HG02763 (cell line): ENCODE measurements around the gene CAD.

Experiments used
- ATAC-seq: cut with Tn5 transposase; IDR thresholded peaks from one replicate; pipeline ENCODE4 v1.9.1; 2021; ENCODE audit warnings: mild to moderate bottlenecking, moderate library complexity; ENCODE audit not compliant: unreplicated experiment

The CAD gene

DNA sequence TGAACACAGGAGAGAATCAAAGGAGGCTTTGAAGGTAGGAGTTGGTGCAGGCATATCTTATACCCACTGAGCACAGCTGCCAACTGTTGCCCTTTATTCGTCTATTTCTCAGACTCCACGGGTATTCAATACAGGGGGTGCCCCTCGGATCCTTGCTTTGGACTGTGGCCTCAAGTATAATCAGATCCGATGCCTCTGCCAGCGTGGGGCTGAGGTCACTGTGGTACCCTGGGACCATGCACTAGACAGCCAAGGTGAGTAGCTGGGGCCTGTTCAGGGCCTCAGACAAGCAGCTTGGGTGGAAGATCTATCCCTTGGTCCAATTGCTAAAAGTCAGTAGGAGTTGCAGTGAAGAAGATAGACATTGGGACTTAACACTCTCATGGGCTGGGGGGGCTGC, 5.2 kb downstream of the CAD start:
- no peak for ATAC-seq

DNA sequence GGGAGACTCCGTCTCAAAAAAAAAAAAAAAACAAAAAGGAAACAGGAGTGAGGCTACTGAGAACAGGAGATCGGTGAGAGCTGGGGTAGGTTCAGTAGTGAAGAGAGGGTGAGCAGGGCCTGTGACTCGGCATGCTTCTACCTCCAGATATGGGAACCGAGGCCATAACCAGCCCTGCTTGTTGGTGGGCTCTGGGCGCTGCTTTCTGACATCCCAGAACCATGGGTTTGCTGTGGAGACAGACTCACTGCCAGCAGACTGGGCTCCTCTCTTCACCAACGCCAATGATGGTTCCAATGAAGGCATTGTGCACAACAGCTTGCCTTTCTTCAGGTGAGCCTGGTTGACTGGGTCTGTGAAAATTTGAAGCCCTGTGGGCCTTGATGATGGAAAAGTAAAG, 6.2 kb downstream of the CAD start:
- no peak for ATAC-seq

DNA sequence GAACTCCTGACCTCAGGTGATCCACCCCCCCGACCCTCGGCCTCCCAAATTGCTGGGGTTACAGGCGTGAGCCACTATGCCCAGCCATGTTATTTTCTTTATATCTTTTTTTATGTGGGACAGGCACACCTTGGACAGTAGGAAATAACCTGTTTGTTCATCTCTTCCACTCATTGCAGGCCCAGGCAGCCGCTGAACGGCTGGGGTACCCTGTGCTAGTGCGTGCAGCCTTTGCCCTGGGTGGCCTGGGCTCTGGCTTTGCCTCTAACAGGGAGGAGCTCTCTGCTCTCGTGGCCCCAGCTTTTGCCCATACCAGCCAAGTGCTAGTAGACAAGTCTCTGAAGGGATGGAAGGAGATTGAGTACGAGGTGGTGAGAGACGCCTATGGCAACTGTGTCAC, 8.4 kb downstream of the CAD start:
- no peak for ATAC-seq

DNA sequence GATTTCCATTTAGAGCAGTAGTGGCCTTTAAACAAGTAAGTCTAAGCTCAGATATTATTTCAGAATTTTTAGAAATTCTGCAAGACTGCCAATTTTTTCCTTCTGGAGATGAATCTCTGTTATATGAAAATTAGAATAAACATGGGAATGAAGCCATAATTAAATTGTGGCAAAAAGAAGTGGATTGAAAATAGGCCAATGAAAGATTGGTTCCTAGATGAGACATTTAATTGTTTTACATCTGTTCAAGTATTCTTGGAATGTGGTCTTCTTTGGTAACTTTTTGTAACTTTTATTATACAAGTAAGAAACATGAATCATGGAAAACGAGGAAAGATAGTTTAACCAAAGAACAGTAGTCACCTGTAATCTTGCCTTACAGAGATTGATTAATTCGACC, 10.3 kb downstream of the CAD start:
- no peak for ATAC-seq

DNA sequence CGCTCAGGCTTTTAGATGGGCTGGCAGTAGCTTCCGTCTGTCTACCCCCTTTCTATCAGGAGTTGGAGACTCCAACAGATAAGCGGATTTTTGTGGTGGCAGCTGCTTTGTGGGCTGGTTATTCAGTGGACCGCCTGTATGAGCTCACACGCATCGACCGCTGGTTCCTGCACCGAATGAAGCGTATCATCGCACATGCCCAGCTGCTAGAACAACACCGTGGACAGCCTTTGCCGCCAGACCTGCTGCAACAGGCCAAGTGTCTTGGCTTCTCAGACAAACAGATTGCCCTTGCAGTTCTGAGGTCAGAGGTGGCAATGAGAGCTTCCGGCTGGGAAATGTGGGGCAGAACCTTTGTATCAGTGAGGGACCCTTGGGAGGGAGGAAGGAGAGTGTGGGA, 14.8 kb downstream of the CAD start:
- no peak for ATAC-seq

DNA sequence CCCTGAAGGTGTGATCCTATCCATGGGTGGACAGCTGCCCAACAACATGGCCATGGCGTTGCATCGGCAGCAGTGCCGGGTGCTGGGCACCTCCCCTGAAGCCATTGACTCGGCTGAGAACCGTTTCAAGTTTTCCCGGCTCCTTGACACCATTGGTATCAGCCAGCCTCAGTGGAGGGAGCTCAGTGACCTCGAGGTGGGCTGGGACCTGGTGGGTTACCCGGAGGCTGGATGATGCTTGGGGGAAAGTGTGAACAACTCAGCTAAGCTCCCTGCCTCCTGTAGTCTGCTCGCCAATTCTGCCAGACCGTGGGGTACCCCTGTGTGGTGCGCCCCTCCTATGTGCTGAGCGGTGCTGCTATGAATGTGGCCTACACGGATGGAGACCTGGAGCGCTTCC, 16.2 kb downstream of the CAD start:
- ATAC-seq: no peak

DNA sequence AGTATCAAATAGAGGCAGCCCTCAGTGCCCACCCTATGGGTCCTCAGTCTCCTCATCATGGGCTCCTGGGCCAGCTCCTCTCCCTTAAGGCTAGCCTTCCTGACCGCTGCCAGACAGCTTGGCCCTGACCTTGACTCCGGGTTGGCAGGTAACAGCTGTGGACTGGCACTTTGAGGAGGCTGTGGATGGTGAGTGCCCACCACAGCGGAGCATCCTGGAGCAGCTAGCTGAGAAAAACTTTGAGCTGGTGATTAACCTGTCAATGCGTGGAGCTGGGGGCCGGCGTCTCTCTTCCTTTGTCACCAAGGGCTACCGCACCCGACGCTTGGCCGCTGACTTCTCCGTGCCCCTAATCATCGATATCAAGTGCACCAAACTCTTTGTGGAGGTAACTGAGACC, 19.0 kb downstream of the CAD start:
- ATAC-seq: no peak

DNA sequence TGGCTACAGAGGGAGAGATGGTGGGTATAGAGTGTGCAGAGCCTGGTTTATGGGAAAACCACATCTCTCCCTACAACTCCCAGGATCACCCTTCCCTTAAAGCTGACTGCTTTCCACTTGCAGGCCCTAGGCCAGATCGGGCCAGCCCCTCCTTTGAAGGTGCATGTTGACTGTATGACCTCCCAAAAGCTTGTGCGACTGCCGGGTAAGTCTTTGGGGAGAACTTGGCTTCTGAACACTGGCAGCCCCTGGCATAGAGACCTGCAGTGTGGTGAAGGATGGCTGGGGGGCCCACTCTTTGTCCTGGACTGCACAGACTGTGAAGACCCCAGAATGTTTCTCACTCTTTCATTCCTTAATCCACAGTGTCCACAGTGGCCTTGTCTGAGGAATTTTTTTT, 19.5 kb downstream of the CAD start:
- ATAC-seq: no peak

DNA sequence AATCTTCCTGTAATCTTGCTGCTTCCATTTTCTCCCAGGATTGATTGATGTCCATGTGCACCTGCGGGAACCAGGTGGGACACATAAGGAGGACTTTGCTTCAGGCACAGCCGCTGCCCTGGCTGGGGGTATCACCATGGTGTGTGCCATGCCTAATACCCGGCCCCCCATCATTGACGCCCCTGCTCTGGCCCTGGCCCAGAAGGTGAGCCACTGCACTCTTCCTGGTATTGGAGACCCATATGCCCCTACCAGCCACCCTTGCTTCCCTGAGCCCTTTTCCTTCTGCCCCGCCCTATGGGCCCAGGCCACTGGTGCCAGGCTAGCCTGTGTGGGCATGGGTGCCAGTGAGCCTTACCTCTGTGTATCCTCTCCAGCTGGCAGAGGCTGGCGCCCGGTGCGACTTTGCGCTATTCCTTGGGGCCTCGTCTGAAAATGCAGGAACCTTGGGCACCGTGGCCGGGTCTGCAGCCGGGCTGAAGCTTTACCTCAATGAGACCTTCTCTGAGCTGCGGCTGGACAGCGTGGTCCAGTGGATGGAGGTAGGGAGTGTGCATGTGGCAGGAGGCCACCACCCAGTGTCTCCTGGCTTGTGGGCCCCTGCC, 20.3 kb downstream of the CAD start:
- no peak for ATAC-seq

DNA sequence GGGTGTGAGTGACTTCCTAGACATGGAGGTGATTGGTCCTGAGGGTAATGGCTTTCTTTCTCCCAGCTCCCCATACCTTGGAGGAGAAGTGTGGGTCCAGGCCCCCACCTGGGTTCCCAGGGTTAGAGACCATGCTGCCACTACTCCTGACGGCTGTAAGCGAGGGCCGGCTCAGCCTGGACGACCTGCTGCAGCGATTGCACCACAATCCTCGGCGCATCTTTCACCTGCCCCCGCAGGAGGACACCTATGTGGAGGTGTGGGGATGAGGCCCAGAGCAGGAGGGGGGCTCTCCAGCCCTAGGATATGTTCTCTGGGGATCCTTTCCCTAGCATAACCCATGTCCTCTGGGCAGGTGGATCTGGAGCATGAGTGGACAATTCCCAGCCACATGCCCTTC, 21.8 kb downstream of the CAD start:
- ATAC-seq: no peak

DNA sequence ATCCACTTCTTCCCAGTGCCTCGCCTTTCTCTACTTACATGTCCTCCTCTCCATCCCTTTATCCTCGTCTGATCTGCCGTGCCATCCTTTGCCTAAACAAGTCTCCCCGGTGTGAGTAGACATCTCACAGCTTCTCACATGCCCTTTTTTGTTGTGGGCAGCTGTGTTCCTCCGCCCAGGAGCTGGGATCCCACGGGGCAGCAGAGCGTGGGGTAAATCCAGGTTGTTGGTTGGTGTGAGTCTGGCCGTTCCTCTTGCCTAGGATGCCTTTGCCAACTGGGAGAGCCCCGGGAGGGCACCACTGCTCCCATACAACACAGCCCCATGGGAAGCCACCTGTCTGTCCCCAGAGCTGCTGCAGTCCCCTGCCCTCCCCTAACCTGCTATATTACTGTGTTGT, 23.2 kb downstream of the CAD start:
- ATAC-seq: no peak

DNA sequence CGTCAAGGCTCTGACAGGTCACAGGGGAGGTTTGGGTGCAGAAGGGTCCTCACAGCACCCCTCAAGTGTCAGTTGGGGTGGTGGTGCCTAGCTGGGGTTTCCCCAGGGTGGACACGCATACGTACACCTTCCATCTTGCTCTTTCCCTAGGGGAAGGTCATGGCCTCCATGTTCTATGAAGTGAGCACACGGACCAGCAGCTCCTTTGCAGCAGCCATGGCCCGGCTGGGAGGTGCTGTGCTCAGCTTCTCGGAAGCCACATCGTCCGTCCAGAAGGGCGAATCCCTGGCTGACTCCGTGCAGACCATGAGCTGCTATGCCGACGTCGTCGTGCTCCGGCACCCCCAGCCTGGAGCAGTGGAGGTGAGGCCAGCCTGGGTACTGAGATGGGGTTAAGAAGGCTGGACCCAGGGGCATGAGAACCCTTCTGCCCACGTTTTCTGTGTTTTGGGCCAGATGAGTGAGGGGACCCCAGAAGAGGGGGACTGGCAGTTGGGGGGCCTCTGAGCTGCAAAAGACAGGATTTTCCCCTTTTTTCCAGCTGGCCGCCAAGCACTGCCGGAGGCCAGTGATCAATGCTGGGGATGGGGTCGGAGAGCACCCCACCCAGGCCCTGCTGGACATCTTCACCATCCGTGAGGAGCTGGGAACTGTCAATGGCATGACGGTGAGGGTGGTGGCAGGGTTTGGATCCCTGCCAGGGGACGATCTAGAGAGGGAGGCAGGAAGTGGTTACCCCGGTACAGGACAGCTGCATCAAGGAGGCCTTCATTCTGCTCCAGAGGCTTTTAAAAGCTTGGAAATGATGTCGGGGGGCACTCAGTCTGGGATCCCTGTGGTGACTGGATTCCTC, 24.8 kb downstream of the CAD start:
- no peak for ATAC-seq

DNA sequence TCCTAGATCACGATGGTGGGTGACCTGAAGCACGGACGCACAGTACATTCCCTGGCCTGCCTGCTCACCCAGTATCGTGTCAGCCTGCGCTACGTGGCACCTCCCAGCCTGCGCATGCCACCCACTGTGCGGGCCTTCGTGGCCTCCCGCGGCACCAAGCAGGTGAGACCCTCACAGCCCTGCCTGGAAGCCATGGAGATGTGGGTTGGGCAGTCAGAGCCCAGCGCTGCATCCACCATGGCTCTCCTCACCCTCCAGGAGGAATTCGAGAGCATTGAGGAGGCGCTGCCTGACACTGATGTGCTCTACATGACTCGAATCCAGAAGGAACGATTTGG, 25.4 kb downstream of the CAD start:
- ATAC-seq: no peak

DNA sequence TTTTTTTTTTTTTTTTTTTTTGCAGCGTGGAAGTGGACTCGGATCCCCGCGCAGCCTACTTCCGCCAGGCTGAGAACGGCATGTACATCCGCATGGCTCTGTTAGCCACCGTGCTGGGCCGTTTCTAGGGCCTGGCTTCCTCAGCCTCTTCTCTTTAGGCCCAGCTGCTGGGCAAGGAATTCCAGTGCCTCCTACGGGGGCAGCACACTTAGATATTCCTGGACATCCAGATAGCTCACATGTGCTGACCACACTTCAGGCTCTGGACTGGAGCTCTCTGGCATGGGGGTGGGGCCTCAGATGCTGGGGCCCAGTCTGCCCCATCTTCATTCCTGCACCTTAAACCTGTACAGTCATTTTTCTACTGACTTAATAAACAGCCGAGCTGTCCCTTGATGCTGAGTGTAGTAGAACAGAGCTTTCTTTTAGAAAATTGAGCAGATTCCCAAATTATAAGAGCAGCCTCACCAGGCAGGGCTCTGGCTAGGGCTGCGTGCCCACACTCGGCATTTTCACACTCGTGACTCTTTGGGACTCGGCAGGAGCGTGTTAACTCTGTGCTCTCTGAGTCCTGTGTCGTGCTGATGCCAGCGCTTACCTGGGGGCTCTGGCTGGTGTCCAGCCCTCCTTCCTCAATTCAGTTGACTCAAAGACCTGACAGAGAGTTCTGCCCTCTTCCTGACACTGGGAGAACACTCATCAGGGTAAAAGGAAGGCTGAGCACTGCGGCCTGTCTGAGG, 26.4 kb downstream of the CAD start:
- no peak for ATAC-seq

DNA sequence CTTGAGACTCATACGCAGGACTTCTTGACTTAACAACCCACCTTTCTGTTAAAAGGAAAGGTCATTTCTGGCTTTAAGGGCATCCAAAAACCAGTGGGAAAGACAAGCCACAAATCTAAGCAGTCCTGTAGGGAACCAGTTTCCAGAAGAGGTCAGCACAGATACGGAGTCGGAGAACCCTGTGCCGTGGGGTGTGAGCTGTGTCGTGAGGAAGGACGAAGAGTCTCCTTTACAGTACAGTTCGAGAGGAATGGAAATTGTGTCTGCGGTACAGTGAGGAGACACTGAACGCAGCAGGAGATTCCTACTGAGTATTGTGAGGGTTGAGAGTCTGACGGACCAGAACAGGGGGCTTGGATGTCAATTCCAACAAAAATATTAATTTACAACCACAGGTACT, 27.9 kb downstream of the CAD start:
- ATAC-seq: no peak

DNA sequence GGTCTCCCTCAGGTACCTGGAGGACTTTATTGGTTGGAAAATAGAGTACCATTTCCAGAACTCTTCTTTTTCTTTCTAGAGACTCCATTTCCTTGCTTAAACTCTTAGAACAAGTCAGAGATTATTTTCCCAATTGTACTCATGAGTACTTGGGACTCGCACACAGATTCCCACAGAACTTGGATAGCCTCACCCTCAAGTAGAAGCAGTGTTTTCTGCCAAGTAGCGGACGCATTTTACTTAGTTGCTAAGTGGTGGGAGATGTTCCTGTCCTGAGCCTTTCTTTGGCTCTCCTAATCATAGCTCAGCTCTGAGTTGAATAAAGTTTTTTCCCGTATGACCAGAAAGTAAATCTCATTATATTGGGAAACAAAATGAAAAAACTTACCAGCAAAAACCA, 28.5 kb downstream of the CAD start:
- no peak for ATAC-seq

DNA sequence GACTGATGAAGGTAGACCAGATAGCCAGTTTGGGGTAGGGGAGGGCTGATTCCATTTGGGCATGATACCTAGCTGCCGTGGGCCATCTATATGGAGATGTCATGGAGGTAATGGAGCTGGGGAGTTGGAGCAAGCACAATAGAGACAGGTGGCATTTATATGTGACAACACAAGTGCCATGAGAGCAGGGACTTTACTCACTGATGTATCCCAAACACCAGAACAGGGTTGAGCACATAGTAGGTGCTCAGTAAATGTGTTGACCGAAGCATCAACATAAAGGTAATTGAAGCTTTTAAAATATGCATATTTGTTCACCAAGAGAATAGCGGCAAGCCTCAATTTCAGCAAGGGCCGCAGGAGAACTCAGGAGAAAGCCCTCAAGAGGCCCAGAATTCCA, 30.7 kb downstream of the CAD start:
- ATAC-seq: no peak

DNA sequence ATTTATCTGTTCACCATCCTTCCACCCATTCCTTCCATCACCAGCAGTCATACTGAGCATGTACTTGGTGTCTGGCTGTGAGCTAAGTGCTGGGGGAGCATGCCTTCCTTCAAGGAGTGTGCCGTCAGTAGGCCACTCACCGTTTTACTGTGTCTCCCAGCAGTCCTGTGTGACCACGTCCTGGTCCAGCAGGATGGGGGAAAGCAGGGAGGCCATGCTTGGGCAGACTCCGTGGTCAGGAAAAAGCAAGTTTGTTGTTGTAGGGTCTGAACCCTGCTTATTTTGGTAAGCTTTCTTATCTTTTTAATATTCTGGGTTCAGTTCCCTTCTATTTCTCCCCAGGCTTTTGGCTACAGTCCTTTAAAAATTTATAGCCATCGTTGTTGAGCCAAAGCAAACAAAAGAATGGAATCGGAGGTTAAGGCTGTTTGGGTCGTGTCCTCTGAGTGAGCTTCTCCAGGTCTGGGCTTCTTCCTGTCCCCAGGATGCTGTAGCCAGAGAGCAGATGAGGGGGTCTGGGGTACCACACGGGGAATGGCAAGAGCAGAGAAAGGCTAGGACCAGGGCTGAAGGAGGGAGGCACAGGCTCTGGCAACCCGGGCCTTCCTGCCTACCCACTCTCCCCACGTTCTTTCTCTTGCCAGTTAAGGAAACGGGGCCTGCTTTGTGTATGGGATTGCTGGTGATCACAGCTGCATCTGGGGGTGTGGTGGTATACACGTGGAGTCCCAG, 32.2 kb downstream of the CAD start:
- ATAC-seq: no peak

DNA sequence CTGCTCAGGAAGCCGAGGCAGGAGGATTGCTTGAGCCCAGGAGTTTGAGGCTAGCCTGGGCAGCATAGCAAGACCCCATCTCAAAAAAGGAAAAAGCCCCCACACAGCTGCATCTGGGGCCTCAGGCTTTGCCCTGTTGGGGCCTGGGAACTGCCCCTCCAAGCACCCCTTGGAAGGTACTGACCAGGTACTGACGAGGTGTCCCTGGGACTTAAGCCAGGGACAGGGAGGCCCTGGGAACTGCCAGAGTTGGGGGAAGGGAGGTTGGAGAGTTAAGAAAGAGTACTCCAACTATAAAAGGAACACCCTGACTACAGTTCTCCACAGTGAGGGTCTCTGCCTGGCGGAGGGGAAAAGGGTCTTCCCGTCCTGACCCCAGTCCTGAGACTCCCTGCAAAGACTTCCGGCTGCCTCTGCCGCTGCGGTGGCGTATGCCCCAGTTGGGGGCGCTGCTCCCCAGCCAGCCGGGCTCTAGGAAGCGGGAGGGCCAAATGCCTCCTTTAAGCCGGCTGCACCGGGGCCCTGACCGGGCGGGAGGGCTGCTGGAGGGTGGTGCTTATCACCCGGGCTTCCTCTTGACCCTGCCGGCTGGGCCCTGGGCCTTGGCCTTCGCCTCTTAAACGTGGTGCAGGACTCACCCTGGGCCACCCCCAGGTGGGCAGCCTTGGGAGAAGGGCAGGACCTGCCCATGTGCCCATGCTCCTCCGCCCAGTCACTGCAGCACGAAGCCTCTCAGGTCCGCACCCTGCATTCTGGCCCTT, 32.9 kb downstream of the CAD start:
- ATAC-seq: no peak

DNA sequence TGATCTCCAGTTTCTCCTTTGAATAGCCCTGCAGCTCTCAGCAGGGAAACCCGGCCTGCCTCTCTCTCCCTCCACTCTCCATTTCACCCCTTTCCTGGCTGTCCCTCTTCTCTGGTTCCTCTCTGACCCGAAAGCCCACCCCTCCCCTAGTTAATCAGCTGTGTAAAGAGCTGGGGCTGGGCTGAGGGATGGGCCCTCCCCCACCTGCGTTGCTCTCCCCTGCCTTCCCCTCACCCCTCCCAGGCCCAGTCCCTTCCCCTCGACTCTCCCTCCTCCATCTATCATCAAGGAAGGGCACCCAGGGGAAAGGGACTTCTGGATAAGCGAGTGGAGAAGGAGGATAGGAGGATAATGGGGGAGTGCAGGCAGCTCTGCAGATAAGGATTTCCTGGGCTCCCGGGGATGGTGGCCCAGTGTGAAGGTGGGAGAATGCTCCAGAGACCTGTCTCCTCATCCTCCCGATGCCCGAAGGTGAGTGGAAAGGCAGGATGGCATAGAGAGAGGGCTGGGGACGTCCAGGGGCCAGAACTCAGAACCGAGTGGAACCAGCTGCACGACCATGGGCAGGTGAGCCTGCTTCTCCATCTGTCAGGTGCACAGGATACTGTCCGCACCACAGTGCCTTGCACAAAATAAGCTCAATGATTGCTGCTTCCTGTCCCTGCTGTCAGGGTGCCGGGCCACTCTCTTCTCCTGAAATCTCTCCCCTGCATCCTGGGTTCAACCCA, 33.6 kb downstream of the CAD start:
- ATAC-seq: no peak
